ENCODE data around the gene MGAT4C.

DNA sequence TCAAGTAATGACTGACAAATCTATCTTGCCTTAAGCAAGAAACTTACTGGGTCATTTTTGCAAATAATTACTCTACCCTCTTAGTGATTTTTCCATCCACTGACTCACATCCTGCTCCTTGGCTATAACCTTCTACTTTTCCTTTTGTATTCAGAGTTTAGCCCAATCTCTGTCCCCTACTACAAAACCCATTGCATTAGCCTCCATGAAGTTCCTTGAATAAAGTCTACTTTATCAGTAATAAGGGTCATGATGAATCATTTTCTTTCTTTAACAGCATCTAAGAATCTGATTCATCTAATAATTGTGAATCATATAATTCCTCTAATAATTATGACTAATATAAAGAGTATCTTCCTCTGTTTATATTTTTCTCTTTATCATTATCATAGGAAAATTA, 249.5 kb downstream of the MGAT4C start:
- TF ChIP-seq POLR2AphosphoS5 (IDR thresholded peaks at IDR 0.05) (no peak), EP300 (IDR thresholded peaks at IDR 0.05) (no peak)
- TF ChIP-seq, protein P1, sequence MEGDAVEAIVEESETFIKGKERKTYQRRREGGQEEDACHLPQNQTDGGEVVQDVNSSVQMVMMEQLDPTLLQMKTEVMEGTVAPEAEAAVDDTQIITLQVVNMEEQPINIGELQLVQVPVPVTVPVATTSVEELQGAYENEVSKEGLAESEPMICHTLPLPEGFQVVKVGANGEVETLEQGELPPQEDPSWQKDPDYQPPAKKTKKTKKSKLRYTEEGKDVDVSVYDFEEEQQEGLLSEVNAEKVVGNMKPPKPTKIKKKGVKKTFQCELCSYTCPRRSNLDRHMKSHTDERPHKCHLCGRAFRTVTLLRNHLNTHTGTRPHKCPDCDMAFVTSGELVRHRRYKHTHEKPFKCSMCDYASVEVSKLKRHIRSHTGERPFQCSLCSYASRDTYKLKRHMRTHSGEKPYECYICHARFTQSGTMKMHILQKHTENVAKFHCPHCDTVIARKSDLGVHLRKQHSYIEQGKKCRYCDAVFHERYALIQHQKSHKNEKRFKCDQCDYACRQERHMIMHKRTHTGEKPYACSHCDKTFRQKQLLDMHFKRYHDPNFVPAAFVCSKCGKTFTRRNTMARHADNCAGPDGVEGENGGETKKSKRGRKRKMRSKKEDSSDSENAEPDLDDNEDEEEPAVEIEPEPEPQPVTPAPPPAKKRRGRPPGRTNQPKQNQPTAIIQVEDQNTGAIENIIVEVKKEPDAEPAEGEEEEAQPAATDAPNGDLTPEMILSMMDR (IDR thresholded peaks at IDR 0.05): no peak

Data from stomach (tissue), 4 donors.